T-helper 2 cell treated with Interferon-gamma antibody and Interleukin-4, amounts not matched to agents 100 ng/mL and 5 ng/mL, for 36 hours (primary cell): Measurements from ENCODE around the gene GET4. TPM values are rescaled to one million over a fixed set of nuclear protein-coding genes. Genes with fewer than 3 reads are reported as not detected.

Source experiments
- intact Hi-C: fragments of 100-400 bp; cut with micrococcal nuclease; formaldehyde crosslinking; loops from one replicate; pipeline ENCODE4 v1.15.1; 2023
- total RNA-seq: library from RNA; stranded (reverse); gene quantifications from 2 replicates; pipeline ENCODE4 v1.2.3, GENCODE V29; 2022

Gene GET4
- total RNA-seq, 1 donor from 2014 or later: 35.2 TPM

DNA sequence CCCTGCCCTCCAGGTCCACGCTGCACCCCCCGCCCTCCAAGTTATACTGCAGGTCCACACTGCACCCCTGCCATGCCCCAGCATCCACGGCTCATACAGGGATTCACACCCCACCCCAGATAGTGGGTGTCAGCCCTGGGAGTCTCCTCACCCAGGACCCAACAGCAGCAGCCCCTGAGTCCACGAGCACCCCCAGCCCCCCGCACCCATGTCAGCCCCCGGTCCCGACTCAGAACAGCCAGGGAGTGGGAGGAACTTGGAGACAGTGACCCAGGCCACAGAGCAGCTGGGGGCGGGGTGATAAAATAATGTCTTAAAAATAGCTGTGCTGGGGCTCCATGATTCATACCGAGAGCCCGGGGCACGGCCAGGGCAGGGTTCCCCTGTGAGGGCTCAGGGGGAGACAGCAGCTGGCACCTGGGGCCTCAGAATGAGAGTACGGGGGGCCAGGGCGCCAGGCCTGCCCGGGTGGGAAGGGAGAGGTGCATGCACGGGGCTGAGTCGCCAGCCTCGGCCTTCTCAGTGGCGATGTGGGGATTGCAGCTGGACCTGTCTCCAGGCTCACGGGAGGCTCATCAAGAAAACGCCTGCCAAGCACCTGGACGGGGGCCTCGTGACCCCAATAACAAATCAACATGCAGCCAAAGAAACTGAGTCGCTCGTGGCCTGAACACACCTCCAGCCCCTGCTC is 48.3 kb downstream of the GET4 start:
- intact Hi-C loops: loop anchor here (5.0 to 10.0 kb wide), 2 partner anchors 33 to 320 kb away; no protein-coding TSS in a partner anchor

- intact Hi-C loops: loop anchor here (10.0 kb wide), 1 partner anchor 321 kb away; no protein-coding TSS in a partner anchor
Observed at GRCh38 chr7:925601-926000, 49.2 kb downstream of the GET4 start.

DNA sequence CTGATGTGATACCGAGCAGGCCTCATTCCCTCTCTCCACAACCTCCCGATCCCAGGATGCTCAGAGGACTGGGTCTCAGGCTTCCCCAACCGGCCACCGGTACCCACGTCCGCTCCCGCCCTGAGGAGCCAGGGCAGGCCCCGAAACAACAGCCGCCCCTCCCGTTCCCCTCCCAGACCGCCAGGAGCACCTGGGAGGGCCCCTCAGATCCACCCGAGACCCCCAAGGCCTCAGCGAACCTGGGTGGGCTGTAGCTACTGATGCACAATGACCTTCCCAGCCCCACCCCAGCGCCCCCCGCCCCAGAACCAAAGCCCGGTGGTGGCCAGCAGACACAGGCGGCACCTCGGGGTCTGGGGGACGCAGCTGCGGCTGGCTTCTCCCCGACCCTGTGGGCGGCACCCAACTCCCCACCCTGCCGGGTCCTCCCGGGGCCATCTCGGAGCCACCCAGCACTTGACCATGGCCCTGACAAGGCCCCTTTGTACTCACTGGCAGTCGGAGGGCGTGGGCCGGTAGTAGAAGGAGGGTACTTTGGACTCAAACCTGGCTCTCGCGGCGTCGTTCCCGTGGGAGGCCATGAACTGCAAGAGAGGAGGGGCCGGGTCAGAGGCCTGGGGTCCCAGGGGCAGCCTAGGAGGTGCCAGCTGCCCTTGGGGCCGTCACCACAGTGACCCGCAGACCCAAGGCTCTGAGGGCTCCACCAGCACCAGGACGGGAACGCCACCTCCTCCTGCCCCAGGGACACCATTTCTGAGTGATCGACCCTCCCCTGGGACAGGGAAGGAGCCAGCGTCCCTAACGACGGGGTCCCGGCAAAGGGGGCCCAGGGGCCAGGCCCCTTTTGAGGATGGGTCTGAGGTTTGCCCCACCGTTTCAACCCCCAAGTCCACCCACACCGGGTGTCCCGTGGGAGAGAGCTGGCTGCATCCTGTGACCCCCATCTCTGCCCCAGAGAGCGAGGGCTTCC is 50.0 kb downstream of the GET4 start:
- intact Hi-C loops: loop anchor here (10.0 kb wide), 1 partner anchor 322 kb away; no protein-coding TSS in a partner anchor

DNA sequence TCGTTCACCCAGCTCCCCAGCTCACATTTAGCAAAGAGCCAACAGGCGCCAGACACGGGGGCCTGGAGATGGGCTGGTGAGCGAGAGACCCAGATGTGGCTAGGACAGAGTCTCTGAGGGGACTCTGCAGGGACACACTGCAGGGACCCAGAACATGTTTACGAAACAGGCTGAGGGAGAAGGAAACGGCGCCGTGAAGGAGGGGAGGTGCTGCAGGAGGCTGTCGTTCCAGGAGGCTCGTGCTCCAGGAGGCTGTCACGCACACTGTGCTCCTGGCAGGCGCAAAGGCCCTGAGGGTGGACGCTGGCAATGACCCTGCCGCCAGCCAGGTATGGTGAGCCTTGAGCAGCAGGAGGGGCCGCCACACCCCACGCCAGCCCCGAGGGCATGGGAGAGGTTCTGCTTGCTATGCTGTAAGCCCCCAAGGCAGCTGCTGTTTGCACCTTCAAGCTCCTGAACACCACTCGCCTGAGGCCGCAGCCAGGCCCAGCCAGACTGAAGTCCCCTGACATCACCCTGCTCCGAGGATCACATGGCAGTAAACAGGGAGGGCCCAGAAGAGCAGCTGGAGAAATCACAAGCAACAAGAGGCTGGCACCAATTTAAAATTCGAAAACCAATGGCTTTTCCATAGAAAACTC is 50.8 kb downstream of the GET4 start:
- intact Hi-C loops: loop anchor here (10.0 kb wide), 1 partner anchor 322 kb away; no protein-coding TSS in a partner anchor

DNA sequence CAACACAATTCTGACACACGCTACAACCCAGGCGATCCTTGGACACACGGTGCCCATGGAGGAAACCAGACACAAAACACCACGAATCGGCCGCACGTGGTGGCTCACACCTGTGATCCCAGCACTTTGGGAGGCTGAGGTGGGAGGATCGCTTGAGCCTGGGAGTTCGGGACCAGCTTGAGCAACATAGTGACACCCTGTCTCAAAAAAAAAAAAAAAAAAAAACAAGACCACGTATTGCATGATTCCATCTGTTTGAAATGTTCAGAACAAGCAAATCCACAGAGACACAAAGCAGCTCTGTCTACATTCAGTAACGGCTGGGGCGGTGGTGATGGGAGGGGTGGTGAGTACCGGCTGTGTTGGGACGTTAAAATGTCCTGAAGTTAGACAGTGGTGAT is 53.0 kb downstream of the GET4 start:
- intact Hi-C loops: loop anchor here (10.0 kb wide), 1 partner anchor 325 kb away; no protein-coding TSS in a partner anchor

- intact Hi-C loops: no loop called here
Observed at GRCh38 chr7:930975-931758, 54.8 kb downstream of the GET4 start.

DNA sequence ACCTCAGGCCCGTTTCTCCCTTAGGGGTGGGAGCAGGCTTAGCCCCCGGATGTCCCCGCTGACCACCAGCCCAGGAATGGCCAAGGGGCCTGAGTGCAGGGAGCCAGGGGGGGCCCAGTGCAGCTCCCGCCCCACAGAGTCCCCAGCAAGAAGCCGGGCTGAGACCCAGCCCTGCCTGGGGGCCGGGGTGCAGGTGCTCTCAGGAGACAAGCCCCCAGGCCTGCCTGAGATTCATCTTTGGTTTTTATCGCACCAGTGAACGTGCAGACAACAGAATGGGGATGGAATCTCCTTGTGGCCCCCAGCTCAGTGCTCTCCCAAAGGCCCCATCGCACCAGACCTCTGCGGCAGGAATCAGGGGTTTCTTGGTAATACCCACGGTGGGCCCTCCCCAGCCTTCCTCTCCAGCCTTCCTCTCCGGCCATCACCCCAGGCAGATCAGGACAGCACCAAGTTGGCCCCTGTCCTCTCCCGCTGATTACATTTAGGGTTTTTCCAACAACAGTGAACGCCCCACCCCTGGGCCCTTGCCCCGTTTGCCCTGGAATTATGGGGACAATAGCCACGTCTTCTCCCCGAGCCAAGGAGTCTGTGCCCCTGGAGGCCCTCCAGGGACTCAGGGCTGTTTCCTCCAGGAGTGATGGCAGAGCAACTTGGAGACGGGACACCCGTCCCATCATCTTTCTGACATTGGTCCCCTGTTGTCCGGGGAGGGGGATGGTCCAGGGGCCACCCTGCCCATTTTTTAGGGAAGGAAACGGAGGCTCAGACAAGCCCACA is 55.7 kb downstream of the GET4 start:
- intact Hi-C loops: no loop called here

- intact Hi-C loops: no loop called here
Observed at GRCh38 chr7:932651-932975, 56.3 kb downstream of the GET4 start.

GRCh38 chr7:934469-935163 is 58.3 kb downstream of the GET4 start:
- intact Hi-C loops: no loop called here

- intact Hi-C loops: no loop called here
Observed at GRCh38 chr7:935164-935873, 59.0 kb downstream of the GET4 start.

DNA sequence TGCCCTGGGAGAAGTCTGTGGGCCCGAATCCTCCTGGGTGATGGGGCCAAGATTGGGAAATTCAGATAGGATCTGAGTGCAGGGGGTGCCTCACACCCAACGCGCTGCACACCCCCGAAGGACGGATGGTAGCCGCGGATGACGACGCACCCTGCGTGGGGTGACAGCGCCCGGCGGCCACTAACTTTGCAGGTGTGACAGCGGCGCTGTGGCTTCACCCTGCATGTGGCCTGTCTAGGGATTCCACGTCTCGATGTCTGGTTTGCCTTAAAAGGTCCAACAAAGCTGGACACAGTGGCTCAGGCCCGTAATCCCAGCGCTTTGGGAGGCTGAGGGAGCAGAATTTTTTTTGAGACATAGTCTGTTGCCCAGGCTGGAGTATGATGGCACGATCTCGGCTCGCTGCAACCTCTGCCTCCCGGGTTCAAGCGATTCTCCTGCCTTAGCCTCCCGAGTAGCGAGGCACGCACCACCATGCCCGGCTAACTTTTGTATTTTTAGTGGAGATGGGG is 59.6 kb downstream of the GET4 start:
- intact Hi-C loops: loop anchor here (2.0 kb wide), 1 partner anchor 13 kb away; no protein-coding TSS in a partner anchor

- intact Hi-C loops: loop anchor here (2.0 kb wide), 1 partner anchor 14 kb away; no protein-coding TSS in a partner anchor
Observed at GRCh38 chr7:936386-937054, 60.2 kb downstream of the GET4 start.

DNA sequence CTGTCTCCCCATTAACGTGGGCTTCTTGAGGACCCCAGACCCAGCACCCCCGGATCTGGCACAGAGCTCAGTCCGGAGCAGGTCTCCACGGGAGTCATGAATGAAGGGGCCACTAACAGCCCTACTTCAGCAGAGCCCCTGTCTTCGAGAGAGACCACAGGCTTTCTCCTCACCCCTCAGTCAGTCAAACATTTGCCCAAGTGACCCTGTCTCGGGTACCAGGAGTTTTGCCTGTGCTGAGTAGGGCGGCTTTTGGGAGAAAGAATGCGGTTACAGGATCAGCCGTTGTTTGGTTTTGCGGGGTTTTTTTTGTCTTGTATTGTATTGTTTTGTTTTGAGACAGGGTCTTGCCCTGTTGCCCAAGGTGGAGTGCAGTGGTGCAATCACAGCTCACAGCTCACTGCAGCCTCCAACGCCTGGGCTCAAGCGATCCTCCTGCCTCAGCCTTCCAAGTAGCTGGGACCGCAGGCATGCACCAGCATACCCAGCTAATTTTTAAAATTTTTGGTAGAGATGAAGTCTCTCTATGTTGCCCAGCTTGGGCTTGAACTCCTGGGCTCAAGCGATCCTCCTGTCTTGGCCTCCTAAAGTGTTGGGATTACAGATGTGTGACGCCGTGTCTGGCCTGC is 61.6 kb downstream of the GET4 start:
- intact Hi-C loops: loop anchor here (2.0 kb wide), 1 partner anchor 15 kb away; no protein-coding TSS in a partner anchor

DNA sequence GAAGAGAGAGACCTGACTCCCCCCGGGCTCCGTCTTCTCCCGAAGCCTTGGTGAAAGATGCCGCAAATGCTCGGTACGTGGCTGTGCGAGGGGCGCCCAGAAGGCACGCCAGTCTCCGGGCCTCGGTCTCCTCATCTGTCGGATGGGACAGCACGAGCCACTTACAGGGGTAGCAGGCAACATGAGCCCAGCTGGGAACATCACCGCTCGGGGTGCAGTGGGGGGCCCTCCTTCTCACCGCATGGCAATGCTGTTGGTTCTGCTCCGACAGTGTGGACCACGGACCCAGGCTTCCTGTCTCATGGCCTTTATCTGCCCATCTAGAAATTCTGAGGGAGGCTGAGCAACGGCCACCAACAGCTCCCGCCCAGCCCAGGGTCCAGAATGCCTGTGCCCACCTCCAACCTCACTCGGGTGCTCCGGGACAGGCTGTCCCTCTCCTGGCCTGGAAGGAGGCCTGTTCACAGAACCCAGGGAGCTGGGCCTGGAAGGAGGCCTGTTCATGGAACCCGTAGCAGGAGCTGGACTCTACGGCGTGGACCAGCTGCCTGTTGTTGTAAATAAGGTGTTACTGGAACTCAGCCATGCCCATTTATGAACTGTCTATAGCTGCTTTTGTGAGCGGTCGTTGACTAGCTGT is 62.3 kb downstream of the GET4 start:
- intact Hi-C loops: no loop called here

DNA sequence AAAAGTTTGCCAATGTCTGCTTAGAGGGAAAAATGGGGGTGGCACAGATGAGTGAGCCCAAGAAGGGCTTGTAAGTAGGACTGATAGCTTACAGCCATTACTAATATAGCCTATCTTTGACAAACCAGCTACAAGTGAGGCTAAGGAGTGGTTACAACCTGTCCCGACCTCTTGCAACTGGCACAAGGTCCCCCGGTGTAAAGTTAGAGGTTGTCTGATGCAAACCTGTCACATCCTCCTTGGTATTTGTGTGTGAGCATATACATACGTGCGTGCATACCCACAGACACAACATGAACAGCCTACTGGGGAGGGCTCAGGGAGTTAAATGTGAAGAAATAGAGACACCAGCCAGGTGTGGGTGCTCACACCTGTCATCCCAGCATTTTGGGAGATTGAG is 63.5 kb downstream of the GET4 start:
- intact Hi-C loops: no loop called here

DNA sequence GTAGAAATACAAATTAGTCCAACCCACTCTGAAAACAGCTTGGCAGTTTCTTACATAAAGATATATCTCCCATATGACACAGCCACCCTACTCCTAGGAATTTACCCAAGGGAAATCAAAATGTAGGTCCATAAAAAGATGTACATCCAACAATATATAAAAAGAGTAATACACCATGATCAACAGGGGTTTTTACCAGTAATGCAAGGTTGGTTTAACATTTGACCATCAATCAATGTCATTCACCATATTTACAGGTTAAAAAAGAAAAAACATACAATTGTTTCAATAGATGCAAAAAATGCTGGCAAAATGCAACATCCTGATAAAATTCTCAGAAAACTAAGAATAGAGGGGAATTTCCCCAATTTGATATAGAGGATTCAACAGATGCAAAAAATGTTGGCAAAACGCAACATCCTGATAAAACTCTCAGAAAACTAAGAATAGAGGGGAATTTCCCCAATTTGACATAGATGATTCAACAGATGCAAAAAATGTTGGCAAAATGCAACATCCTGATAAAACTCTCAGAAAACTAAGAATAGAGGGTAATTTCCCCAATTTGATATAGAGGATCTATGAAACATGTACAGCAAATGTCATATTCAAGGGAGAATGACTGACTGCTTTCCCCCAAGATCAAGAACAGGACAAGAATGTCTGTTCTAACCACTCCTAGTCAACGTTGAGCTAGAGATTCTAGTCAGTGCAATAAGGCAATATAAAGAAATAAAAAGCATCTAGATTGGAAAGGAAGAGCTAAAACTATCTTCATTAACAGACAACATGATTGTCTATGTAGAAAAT is 64.5 kb downstream of the GET4 start:
- intact Hi-C loops: no loop called here
